ENCODE data around the gene FSCN2. TPM values are rescaled to one million over a fixed set of nuclear protein-coding genes. Genes with fewer than 3 reads are reported as not detected.

The FSCN2 gene
- total RNA-seq, 2 donors from 2014 or later: 7.0 to 13.5 TPM

GRCh38 chr17:81586096-81586495 is 57.9 kb downstream of the FSCN2 start:
- peaks cover 9 to 28% of the 10 kb centered on the region in 2 donors for H3K36me3 ChIP-seq (replicated peaks in 1 of 2; ENCODE audit: insufficient read depth in 1 of 2, low read depth in 2 of 2)
- no peaks in the 10 kb centered on the region for H3K9me3 ChIP-seq
- ATAC-seq (no peak), DNase-seq (no peak)
- 76 to 78% methylated on average over 3 to 4 of the region's 4 CpGs for WGBS, 2 donors
- no peak overlapping the region for H3K4me3 ChIP-seq
- intact Hi-C loops (cut with DNase I): no loop called here
- H3K27me3 ChIP-seq: no peaks in the 10 kb centered on the region
- no peaks in the 10 kb centered on the region for H3K4me1 ChIP-seq
- no peak for TF ChIP-seq CTCF (IDR thresholded peaks at IDR 0.05)
- TF ChIP-seq POLR2A (IDR thresholded peaks at IDR 0.05): no peak
- no peak overlapping the region for H3K27ac ChIP-seq

Small RNA genes within 50 kb of the gene (small RNA-seq; reads per million reads assigned to genes)
- not detected for gene RF00019

Other genes starting within 250 kb of the FSCN2 start
- 100 to 1,000 TPM; 102 to 203 TPM for gene SLC38A10, start 233.1 kb upstream of the FSCN2 start, total RNA-seq
- gene BAHCC1, start 132.9 kb upstream of the FSCN2 start, total RNA-seq: 10 to 100 TPM in 1 of 2 donors, 1 to 10 TPM in 1; 5.7 to 14.8 TPM
- 1,000 to 10,000 TPM; 1,634 to 1,790 TPM for gene ACTG1, start 15.6 kb upstream of the FSCN2 start, total RNA-seq
- gene FAAP100, start 24.0 kb downstream of the FSCN2 start, total RNA-seq: 10 to 100 TPM; 27.8 to 50.4 TPM
- gene NPLOC4, start 108.7 kb downstream of the FSCN2 start, total RNA-seq: 10 to 100 TPM; 43.8 to 63.0 TPM
- gene TSPAN10, start 108.8 kb downstream of the FSCN2 start, total RNA-seq: 1 to 10 TPM; 1.0 to 5.3 TPM
- not detected for gene PDE6G, start 128.2 kb downstream of the FSCN2 start, total RNA-seq
- 10 to 100 TPM; 18.1 to 23.3 TPM for gene OXLD1, start 138.2 kb downstream of the FSCN2 start, total RNA-seq
- gene CCDC137, start 138.4 kb downstream of the FSCN2 start, total RNA-seq: 10 to 100 TPM in 1 of 2 donors, 1 to 10 TPM in 1; 6.2 to 21.4 TPM
- gene ARL16, start 155.4 kb downstream of the FSCN2 start, total RNA-seq: 10 to 100 TPM; 22.8 to 47.1 TPM
- 10 to 100 TPM; 60.7 to 66.9 TPM for gene HGS, start 155.6 kb downstream of the FSCN2 start, total RNA-seq
- gene MRPL12, start 175.0 kb downstream of the FSCN2 start, total RNA-seq: 10 to 100 TPM; 17.1 to 45.8 TPM
- 10 to 100 TPM; 15.8 to 18.9 TPM for gene SLC25A10, start 183.9 kb downstream of the FSCN2 start, total RNA-seq

All from body of pancreas (tissue), 4 donors.